Activated CD8-positive, alpha-beta memory T cell treated with anti-CD3 and anti-CD28 coated beads, Interleukin-2, amount 50 U/mL, for 4 hours (primary cell): ENCODE results near the gene ZC3H18.

Source experiments
- DNase-seq: peaks from one replicate; pipeline ENCODE4 v3.0.0-alpha.2; 2020

Gene ZC3H18

DNA sequence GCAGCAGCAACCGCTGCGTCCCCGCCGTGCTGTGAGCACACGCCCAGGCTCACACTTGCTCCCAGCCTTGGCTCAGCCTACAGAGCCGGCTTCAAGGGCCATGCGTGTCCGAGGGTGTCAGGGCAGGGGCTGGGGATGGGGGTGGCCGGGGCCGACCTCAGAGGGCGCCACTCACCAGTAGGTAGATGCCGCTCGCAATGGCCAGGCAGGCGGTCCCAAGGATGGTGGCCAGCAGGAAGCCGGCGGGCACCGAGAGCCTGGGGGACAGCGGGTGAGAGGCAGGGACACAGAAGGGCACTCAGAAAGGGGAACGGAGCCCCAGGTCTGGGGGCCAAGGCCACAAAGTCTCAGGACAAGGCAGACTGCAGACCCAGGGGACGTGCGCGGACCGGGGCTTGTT is 75.7 kb downstream of the ZC3H18 start:
- no peak for DNase-seq

- no peak for DNase-seq
Measured at GRCh38 chr16:88646345-88647034, 76.3 kb downstream of the ZC3H18 start.

DNA sequence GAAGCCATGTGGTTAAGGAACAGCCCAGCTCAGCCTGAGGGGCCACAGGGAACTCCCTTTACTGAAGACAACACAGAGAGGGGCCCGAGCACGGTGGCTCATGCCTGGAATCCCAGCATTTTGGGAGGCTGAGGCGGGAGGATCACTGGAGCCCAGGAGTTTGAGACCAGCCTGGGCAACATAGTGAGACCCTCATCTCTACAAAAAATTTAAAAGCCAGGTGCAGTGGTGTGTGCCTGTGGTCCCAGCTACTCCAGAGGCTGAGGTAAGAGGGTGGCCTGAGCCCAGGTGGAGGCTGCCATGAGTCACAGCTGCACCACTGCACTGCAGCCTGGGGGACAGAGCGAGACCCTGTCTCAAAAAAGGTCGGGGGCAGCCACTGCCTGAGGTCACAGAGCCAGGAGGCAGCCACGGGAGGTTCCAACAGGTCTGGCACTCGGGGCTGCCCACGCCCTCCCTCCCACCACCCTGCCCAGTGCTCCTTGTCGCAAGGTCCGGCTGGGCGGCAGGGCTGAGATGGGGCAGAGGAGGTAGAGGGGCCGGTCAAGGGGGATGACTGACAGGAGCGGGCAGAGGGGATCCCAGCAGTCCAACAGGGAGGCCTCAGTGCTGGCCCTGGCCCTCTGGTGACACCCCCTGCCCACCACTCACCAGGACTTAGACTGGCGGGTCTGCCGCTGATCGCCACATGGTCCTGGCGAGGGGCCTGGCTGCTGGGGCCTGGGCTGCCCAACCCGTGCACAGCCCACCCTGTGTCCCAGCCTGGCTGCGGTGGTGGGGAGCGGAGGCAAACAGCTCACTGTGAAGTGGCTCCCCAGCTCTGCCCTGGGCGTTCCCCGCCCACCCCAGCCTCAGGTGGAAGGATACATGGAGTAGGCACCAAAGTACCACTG is 77.2 kb downstream of the ZC3H18 start:
- no peak for DNase-seq

GRCh38 chr16:88649195-88649923 is 79.2 kb downstream of the ZC3H18 start:
- no peak for DNase-seq

GRCh38 chr16:88649924-88650748 is 79.9 kb downstream of the ZC3H18 start:
- no peak for DNase-seq

DNA sequence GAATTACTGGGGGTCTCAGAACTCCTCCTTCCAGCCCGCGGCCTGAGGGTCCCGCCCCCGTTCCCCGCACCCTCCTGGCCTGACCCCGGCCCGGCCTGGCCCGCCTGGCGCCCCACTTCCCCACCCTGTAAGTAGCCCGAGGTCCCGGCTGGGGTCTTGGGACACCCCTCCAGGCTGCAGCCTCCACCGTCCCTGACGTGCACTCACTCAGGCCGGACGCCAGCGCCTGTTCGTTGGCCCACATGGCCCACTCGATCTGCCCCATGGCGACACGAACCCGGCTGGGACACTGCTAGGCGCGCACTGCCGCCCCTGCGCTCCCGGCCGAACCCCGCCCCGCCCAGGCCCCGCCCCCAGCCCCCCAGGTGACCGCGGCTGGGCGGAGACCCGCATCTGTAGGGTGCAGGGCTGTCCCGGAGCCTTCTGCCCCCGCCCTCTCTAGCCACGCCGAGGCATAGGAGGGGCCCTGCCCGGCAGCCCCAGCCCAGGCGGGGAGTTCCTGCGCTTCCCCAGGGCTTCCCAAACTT is 80.6 kb downstream of the ZC3H18 start, which contains the start of gene CYBA:
CYBA (minus strand) TSS at position 305 of the 527 bp plus-strand sequence; CDS start at position 265, 40 bp downstream.
- DNase-seq, result peak; percentile 77

DNA sequence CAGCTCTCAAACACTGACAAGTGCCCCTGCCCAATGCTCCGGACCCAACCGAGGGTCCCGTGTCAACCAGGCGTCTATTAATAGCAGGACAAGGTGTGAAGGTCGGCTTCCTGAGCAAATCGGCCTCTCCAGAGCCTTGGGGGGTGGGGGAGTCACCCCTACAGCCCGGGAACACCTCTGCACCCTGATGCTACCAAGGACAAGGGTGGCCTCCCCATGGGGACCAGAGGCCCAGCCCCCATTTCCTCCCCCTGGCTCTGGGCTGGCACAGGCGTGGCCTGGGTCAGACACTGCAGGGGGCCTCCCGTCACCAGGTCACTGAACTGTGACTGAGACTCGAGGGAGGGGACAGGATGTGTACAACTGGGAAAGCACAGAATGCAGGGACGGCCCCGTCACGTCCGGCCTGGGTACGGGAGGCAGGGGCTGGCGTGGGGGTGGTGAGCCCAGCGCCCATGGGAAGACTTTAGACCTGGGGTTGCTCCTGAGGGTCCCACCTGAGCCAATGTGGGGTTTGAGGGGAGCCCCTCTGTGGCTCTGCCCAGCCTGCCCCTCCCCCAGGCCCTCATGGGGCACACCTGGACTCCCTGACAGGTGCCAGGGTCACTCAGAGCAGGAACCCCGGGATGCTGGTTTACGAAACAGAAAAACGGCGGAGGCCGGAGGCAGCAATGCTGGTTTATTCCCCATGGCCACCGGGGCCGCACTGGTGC is 81.2 kb downstream of the ZC3H18 start:
- peak; percentile 54 for DNase-seq

DNA sequence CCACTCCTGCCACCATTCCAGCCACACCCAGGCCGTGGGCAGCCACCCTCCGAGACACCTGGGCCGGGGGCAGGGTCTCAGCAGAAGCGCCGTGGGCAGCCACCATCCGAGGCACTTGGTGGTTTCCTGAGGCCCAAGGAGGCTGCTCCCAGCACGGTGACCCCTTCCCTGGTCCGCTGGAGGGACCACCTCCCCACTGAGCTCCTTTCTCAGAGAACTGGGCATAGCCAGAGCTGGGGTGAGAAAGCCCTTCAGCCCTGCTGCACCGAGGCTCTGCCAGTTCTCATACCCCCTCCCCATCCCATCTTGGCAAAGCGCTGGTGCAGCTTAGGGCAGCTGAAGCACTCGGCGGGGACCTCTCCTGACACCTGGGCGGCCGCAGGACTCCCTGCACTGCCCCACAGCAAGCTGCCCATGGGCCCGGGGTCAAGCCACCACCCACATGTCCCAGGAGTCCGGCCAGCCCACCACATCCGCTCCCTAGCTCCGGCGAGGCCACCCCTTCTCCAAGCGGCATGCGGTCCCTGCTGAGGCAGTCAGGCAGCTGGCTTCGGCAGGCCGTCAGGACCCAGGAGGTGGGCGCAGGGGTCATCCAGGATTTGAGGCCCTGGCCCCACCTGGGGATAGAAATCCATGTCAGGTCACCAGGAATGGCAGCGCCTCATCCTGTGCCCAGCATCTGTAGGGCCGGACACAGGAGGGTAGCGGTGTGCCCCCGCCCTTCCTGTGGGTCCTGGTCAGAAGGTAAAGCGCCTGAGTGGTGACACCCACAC is 82.0 kb downstream of the ZC3H18 start:
- DNase-seq, result no peak

DNA sequence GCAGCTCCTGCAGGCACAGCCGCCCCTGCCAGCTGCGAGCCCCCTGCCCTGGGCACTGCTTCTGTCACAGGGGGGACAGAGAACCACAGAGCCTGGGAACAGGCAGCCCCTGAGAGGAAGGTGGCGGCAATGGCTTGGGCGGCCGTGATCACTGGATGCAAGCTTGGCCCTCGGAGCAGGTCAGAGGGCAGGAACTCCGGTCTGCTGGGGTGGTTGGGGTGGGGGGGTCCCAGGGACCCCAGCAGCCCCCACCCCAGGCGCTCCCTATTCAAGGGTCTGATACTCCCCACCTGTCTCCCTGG is 82.5 kb downstream of the ZC3H18 start:
- no peak for DNase-seq

DNA sequence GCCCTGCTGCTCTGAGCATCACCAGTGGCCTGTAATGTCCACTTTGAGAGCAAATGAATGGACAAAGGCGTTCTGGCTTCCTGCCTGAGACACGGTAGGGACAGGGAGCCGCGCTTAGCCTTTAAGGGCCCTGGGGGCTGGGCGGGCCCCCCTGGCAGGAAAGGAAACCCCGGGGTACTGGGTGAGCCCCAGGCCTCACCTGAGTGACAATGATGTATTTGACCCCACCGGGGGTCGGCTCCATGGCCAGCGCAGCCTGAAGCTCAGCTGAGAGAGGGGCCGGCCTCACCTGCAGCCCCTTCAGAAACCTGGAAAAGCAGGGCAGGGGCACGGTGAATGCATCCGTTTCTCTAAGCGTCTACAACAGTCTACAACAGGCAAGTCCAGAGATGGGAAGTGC is 82.9 kb downstream of the ZC3H18 start:
- DNase-seq, result no peak

DNA sequence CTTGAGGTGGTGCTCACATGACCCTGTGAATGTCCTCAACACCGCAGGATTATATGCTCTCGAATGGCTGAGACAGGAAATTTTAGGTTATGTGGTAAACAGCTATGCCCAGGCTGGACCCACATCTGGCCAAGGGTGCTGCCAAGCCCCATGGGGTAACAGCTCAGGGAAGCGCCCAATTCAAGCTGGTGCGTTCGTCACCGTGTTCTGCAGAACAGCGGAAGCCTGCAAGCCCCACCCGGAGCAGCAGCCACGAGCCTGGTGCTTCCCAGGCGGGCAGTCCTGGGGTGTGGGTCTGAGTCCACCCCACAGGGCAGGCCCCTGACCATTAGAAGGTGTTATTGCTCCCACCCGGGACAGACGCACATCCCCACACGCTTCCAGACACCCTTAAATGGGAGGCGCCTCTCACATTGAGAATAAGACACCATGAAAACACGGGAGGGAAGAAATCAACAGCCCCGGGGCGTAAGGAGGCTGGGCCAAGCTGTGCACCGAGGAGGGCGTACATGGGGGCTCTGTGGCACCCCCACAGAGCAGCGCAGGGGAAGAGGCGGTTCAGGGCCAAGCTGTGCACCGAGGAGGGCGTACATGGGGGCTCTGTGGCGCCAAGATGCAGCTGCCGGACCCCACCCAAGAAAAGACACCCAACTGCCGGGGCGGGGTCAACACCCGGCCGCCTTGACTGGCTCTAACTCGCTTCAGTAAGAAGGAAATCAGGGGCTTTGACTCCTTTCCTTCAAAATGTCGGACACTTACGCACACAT is 83.6 kb downstream of the ZC3H18 start:
- no peak for DNase-seq

GRCh38 chr16:88654363-88655052 is 84.3 kb downstream of the ZC3H18 start:
- DNase-seq, result no peak

- no peak for DNase-seq
Measured at GRCh38 chr16:88655053-88655732, 85.0 kb downstream of the ZC3H18 start.

GRCh38 chr16:88655733-88656281 is 85.6 kb downstream of the ZC3H18 start:
- no peak for DNase-seq

DNA sequence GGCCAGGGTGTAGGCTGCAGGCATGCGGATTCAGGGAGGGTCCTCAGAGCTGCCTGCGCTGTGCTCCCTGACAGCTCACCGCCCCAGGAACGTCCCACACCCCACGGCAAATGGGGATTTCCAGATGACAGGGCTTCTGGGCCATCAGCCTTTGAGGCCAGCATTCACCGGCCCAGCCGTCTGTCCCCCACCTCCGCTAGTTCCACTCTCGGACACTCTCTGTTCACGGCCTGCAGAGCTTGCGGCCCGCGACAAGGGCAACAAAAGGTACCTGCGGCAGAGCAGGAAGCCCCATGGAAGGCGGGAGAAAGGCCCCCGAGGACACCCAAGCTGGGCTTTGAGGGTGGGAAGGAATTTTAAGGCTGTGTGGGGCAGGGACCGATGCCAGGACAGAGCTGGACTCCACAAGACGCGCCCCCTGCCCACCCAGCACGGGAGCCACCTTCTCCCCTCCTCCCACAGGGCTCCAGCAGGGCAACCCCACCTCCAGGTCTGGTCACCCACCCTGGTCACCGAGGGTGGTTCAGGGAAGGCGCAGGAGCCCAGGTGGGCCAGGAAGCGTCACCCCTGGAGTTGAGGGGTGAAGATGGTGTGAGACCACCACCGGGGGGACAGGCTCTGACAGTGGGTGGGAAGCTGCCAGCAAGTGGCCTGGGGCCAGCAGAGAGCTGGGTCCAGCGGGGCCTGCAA is 86.2 kb downstream of the ZC3H18 start:
- DNase-seq, result no peak

DNA sequence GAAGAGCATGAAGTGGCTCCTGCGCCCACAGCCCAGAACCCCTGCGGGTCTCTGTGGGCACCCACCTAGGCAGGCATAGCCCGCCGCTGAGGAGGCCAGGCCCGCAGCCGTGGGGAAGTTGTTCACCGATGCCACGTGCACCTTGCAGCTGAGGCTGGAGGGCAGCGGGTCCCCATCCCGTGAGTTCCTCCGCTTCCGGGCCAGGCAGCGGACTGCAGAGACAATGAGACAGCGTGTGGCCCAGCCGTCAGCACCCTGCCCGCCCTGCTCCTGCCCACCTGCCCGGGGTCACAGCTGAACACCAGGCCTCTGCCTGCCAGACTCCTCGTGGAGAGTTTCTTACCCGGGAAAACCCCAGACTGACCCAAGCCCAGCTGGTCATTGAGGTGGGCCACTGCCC is 87.2 kb downstream of the ZC3H18 start:
- no peak for DNase-seq

DNA sequence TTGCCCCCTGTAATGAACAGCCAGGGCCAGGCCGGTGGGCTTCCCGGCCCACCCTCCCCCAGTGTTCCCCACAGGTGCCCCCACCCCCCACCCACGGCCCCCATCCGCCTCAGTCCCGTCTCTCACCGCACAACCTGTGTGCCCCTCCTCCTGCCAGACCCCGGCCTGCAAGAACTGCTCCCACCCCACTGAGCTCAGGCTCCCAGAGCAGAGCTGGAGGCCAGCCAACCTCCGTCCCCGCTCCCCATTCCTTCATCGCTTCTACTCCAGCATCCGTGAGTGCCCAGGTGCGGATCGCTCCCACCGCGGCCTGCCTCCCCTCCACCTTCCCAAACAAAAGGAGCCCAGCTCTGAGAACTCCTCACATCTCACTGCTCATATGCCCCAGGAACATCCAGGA is 88.5 kb downstream of the ZC3H18 start:
- DNase-seq, result no peak

DNA sequence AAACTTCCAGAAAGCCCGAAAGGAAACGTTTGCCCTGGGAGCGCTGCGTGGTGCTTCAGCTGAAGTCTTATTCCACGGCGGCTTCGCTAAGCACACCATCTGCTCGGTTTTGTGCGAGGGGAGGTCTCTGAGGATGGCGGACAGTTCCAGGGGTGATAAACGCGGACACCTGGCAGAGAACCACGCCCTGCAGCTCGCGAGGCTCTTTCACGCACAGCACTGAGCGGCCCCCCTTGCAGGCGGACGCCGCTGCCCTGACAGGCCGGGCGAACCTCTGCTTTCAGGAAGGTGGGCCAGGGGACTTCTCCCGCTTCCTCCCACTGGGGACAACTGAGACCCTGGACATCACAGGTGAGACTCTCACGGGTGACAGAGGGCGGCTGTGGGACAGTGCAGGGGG is 89.0 kb downstream of the ZC3H18 start:
- no peak for DNase-seq
